GM21360 (cell line): ENCODE data around the gene SDF2L1.

Experiments used
- ATAC-seq: cut with Tn5 transposase; IDR thresholded peaks from one replicate; pipeline ENCODE4 v1.9.1; 2021; ENCODE audit warnings: mild to moderate bottlenecking, moderate library complexity; ENCODE audit not compliant: unreplicated experiment

Gene SDF2L1

GRCh38 chr22:21621025-21621424, 21.1 kb upstream of the SDF2L1 start:
- ATAC-seq: no peak

GRCh38 chr22:21622011-21622918, 19.8 kb upstream of the SDF2L1 start:
- no peak for ATAC-seq

GRCh38 chr22:21622919-21623647, 19.0 kb upstream of the SDF2L1 start:
- ATAC-seq: no peak

- no peak for ATAC-seq
Measured at GRCh38 chr22:21623648-21623970, 18.5 kb upstream of the SDF2L1 start.

GRCh38 chr22:21624120-21624879, 17.8 kb upstream of the SDF2L1 start:
- no peak for ATAC-seq

GRCh38 chr22:21624880-21625791, 17.0 kb upstream of the SDF2L1 start:
- no peak for ATAC-seq

- ATAC-seq: no peak
Measured at GRCh38 chr22:21626073-21626734, 15.9 kb upstream of the SDF2L1 start.

GRCh38 chr22:21626735-21627469, 15.2 kb upstream of the SDF2L1 start:
- ATAC-seq: no peak

GRCh38 chr22:21628386-21629254, 13.5 kb upstream of the SDF2L1 start:
- ATAC-seq: no peak

GRCh38 chr22:21629255-21630149, 12.6 kb upstream of the SDF2L1 start, which contains the start of gene YDJC:
Gene YDJC (minus strand): TSS chr22:21630022. CDS start chr22:21630014, 8 bp downstream.
- peak; percentile 84 for ATAC-seq

- no peak for ATAC-seq
Measured at GRCh38 chr22:21631025-21631424, 11.1 kb upstream of the SDF2L1 start.

- ATAC-seq: no peak
Measured at GRCh38 chr22:21632237-21632895, 9.7 kb upstream of the SDF2L1 start, which contains the start of gene CCDC116. Gene CCDC116 (plus strand): TSS chr22:21632760. CDS start chr22:21633182, 422 bp downstream.

GRCh38 chr22:21632931-21633330, 9.2 kb upstream of the SDF2L1 start:
- ATAC-seq: no peak

- ATAC-seq: no peak
Measured at GRCh38 chr22:21633481-21633880, 8.6 kb upstream of the SDF2L1 start.

GRCh38 chr22:21634081-21634480, 8.0 kb upstream of the SDF2L1 start:
- ATAC-seq: no peak

GRCh38 chr22:21634844-21635243, 7.3 kb upstream of the SDF2L1 start:
- no peak for ATAC-seq
